RWPE1 (cell line): ENCODE results near the gene INTS15.

Experiments
- CTCF ChIA-PET: fragments of 350-600 bp; sonication (Branson Sonifier 250); formaldehyde crosslinking; extraction: SDS; loops from one replicate; lab custom pipeline; 2021; lab: Yijun Ruan, JAX
- POLR2A ChIA-PET: fragments of 400-600 bp; formaldehyde crosslinking; extraction: SDS; loops from one replicate; lab custom pipeline; 2020; ENCODE audit warnings: antibody characterized with exemption; ENCODE audit not compliant: low non-redundant PET; lab: Yijun Ruan, JAX
- DNase-seq: peaks from one replicate; pipeline ENCODE4 v3.0.0; 2012; ENCODE audit warnings: low spot score
- H3K27ac ChIP-seq: fragments of 450-650 bp; 2 replicates; pipeline ENCODE4 v1.5.1; 2017
- CTCF ChIP-seq: fragments of 450-650 bp; conservative IDR thresholded peaks from 2 replicates; pipeline ENCODE4 v1.5.1; 2017; ENCODE audit warnings: low read depth, mild to moderate bottlenecking

INTS15 gene

GRCh38 chr7:6604458-6604857 is 14.6 kb downstream of the INTS15 start:
- no peak for DNase-seq
- TF ChIP-seq CTCF = no peak
- ChIA-PET POLR2A (no interaction called here), CTCF (no interaction called here)
- H3K27ac ChIP-seq = no peak overlapping the region

- no peak for TF ChIP-seq CTCF
- DNase-seq = no peak
- H3K27ac ChIP-seq = no peak overlapping the region
- ChIA-PET CTCF (no interaction called here), POLR2A (no interaction called here)
These were observed 17.2 kb downstream of the INTS15 start for GRCh38 chr7:6606866-6607583.

GRCh38 chr7:6607651-6608051 is 17.8 kb downstream of the INTS15 start:
- ChIA-PET POLR2A (no interaction called here), CTCF (no interaction called here)
- no peak for TF ChIP-seq CTCF
- no peak overlapping the region for H3K27ac ChIP-seq
- DNase-seq = no peak

GRCh38 chr7:6608081-6608480 is 18.3 kb downstream of the INTS15 start:
- no peak for DNase-seq
- ChIA-PET CTCF (no interaction called here), POLR2A (no interaction called here)
- H3K27ac ChIP-seq = no peak overlapping the region
- TF ChIP-seq CTCF = no peak

- CTCF ChIA-PET = interaction anchor here (0.6 kb wide), 1 partner anchor 278 kb away, joined by 3 read pairs; no protein-coding TSS in a partner anchor
- POLR2A ChIA-PET = interaction anchor here (0.6 kb wide), 1 partner anchor 32 kb away, joined by 3 read pairs; no protein-coding TSS in a partner anchor
These were observed 19.0 kb downstream of the INTS15 start for GRCh38 chr7:6608794-6609193.

GRCh38 chr7:6612819-6613218 is 23.0 kb downstream of the INTS15 start:
- TF ChIP-seq CTCF = no peak
- CTCF ChIA-PET = no interaction called here
- H3K27ac ChIP-seq = no peak overlapping the region
- POLR2A ChIA-PET = no interaction called here
- DNase-seq = no peak

More at GRCh38 chr7:6608794-6609193, 19.0 kb downstream of the INTS15 start:
- no peak overlapping the region for H3K27ac ChIP-seq
- TF ChIP-seq CTCF = no peak
- DNase-seq = no peak
